ENCODE measurements around the gene TELO2. TPM values are rescaled to one million over a fixed set of nuclear protein-coding genes. Genes with fewer than 3 reads are reported as not detected.
A peak's percentile ranks its signal among the peaks of the same experiment; 100 is the strongest.

Gene TELO2
- total and polyA plus RNA-seq, 12 donors = 14.5 to 50.5 (median 20.8) TPM

DNA sequence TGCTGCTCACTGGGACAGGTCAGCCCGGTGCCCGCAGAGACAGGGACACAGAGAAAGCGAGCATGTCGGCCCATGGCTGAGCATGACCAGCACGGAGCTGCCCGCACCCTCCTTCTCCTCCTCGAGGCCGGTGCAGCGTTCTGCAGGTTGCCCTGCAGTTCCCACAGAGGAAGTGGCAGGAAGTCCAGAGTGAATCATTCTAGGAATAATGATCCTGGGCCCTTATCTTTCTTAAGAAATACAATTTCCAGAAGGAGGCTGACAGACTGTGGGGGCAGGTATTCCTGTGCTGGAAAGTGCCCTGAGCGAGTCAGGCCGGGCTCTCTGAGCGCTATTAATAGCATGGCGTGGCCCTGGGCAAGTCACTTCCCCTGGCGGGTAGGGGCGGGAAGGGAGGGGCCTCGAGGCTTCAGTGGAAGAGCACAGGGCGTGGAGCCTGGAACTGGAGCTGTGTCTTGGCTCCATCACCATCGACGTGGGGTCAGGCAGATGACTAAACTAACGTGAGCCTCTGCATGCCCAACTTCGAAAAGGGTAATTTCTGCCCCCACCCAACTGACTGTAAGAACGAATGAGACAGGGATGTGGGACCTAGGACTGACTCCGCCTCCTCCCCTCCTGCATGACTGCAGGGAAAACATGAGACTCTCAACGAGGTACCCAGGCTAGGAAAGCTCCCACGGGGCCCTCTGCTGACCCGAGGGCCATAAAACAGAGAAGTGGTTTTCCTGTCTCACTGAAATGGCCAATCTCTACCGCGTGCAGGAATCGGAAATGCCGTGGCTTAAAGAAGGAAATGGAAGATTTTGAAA lies 50.1 kb downstream of the TELO2 start:
- peak; percentile 36 to 81 (median 66) for ATAC-seq
- peak; percentile 81 to 86 for DNase-seq
- H3K27me3 ChIP-seq = no peaks in the 10 kb centered on the region
- TF ChIP-seq, protein P1, sequence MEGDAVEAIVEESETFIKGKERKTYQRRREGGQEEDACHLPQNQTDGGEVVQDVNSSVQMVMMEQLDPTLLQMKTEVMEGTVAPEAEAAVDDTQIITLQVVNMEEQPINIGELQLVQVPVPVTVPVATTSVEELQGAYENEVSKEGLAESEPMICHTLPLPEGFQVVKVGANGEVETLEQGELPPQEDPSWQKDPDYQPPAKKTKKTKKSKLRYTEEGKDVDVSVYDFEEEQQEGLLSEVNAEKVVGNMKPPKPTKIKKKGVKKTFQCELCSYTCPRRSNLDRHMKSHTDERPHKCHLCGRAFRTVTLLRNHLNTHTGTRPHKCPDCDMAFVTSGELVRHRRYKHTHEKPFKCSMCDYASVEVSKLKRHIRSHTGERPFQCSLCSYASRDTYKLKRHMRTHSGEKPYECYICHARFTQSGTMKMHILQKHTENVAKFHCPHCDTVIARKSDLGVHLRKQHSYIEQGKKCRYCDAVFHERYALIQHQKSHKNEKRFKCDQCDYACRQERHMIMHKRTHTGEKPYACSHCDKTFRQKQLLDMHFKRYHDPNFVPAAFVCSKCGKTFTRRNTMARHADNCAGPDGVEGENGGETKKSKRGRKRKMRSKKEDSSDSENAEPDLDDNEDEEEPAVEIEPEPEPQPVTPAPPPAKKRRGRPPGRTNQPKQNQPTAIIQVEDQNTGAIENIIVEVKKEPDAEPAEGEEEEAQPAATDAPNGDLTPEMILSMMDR (IDR thresholded peaks at IDR 0.05) = peak in 4 of 9 donors; percentile 13 to 22 (median 15)
- peaks cover 0 to 75% (median 26%) of the 10 kb centered on the region in 9 donors for H3K36me3 ChIP-seq
- peak overlapping the region in 4 of 10 donors; percentile 0 to 25 (median 4) for H3K4me3 ChIP-seq
- intact Hi-C loops (cut with DNase I) = loop anchor here in 3 of 10 donors (10.0 kb wide), 3 partner anchors 48 to 492 kb away; partner anchors contain the start of genes TELO2 (in 2 of the 3) and UQCC4 (in 1 of the 3)
- peaks cover 68 to 100% (median 96%) of the 10 kb centered on the region in 9 donors for H3K4me1 ChIP-seq
- H3K9me3 ChIP-seq = no peaks in the 10 kb centered on the region
- WGBS, 2 donors = 43 to 54% methylated on average over 30 of the region's 30 CpGs
- H3K27ac ChIP-seq = peak overlapping the region; percentile 16 to 99 (median 96)

DNA sequence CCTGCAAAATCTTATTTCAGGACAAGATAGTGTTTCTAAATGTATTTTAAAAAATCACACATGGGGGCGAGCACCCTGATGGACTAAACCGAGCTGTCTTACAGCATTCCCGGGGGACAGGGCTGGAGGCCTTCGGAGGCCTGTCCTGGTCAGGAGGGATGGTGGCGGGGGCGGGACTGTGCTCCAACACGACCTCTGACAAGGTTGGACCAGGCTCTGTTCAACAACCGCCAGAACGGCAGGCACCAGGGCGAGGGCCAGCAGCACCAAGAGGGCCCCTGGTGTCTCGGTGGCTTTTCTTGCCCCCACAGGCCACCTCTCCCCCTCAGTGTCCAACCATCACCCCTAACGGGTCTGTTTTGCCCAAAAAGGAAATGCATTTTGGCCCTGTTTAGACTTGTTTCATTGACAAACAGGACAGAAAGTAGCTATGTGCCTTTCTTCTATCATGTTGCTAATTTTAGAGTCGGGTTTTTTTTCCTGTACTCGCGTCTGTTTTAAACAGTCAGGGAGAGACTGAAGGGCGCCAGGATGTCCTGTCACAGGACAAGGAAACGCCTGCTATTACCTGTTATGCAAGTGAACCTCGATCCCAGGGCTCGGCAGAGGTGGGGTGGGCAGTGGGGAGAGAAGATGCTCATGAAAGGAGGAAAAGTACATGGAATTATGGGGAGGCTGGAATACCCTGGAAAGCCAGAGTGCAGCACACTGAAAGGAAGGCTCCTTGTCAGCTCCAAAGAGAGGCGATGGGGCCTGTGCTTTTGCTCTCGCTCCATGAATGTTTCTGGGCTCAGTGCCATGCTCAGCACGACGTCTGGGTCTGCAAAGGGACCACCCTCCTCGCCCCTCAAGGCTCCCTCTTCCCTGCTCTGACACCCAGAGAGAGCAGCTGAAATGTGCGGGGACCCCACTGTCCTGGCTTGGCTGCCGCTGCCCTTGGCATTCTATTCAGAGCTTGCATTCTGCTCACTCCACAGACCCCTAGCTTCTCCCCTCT lies 52.2 kb downstream of the TELO2 start:
- intact Hi-C loops (cut with DNase I) = loop anchor here in 5 of 10 donors (1.0 to 10.0 kb wide), 6 partner anchors 13 to 489 kb away; partner anchors contain the start of genes TELO2 (in 3 of the 5), CRAMP1 (in 1 of the 5), IFT140 (in 1 of the 5) and UQCC4 (in 1 of the 5)
- WGBS, 2 donors = 12 to 18% methylated on average over 26 of the region's 26 CpGs
- DNase-seq (peak; percentile 77 to 83), ATAC-seq (peak; percentile 68 to 80 (median 75))
- H3K4me3 ChIP-seq = peak overlapping the region in 8 of 10 donors; percentile 1 to 35 (median 26)
- TF ChIP-seq, protein P1 (IDR thresholded peaks at IDR 0.05) = no peak
- H3K9me3 ChIP-seq = no peaks in the 10 kb centered on the region
- H3K27ac ChIP-seq = peak overlapping the region; percentile 86 to 99 (median 97)
- no peaks in the 10 kb centered on the region for H3K27me3 ChIP-seq
- H3K36me3 ChIP-seq = peaks cover 0 to 75% (median 22%) of the 10 kb centered on the region in 9 donors
- H3K4me1 ChIP-seq = peaks cover 78 to 100% (median 97%) of the 10 kb centered on the region in 9 donors

DNA sequence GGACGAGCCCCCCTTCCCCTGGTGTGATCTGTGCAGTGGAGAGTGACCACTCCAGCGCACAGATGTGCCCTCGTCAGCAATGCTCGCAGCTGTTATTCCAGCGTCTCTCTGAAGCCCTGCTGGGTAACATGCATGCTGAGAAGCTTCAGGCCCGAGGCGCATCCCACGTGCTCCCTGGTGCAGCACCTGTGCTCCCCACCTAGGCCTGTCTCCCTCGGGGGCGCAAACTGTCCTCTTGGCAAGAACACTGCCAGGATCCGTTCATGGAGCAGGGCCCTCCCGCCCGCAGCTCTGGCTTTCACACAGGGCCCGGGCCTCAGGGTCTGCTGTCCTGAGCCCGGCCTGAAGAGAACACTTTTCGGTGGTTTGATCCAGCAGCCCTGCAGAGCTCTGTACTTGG lies 53.3 kb downstream of the TELO2 start:
- 64 to 79% methylated on average over 16 of the region's 16 CpGs for WGBS, 2 donors
- ATAC-seq = no peak
- Histone ChIP-seq H3K4me3 (peak overlapping the region in 4 of 10 donors; percentile 3 to 35 (median 26)), H3K27me3 (no peaks in the 10 kb centered on the region), H3K36me3 (peaks cover 0 to 75% (median 16%) of the 10 kb centered on the region in 9 donors), H3K9me3 (no peaks in the 10 kb centered on the region), H3K4me1 (peaks cover 83 to 100% (median 97%) of the 10 kb centered on the region in 9 donors), H3K27ac (peak overlapping the region; percentile 86 to 99 (median 97))
- intact Hi-C loops (cut with DNase I) = loop anchor here in 5 of 10 donors (5.0 to 10.0 kb wide), 5 partner anchors 52 to 488 kb away; partner anchors contain the start of genes TELO2 (in 3 of the 5), CRAMP1 (in 1 of the 5), IFT140 (in 1 of the 5) and UQCC4 (in 1 of the 5)
- TF ChIP-seq, protein P1 (IDR thresholded peaks at IDR 0.05) = no peak
- no peak for DNase-seq
